ENCODE results near the gene TMEM120B.
"Not testable (repeated sequence)": the region's sequence is repeated elsewhere in the genome, so short reads cannot be mapped to it uniquely, and the experiment has no call there.

TMEM120B gene
- long read RNA-seq, donor 1, partial matches to known transcripts, result 6 of 6 reads
- long read RNA-seq, donor 1, other reads (novel, unspliced or antisense), result 0 of 6 reads
- long read RNA-seq, donor 2, result 0 reads
- long read RNA-seq, donor 3, result 0 reads
- long read RNA-seq, donor 4, partial matches to known transcripts, result 5 of 10 reads
- long read RNA-seq, donor 4, other reads (novel, unspliced or antisense), result 5 of 10 reads
- long read RNA-seq, donor 5, full-length matches to known transcripts, result 2 of 30 reads
- long read RNA-seq, donor 5, partial matches to known transcripts, result 28 of 30 reads
- long read RNA-seq, donor 5, other reads (novel, unspliced or antisense), result 0 of 30 reads
- long read RNA-seq, donor 6, result 0 reads
- long read RNA-seq, donor 7, full-length matches to known transcripts, result 1 of 1 reads
- long read RNA-seq, donor 7, partial matches to known transcripts, result 0 of 1 reads
- long read RNA-seq, donor 7, other reads (novel, unspliced or antisense), result 0 of 1 reads
- long read RNA-seq, donor 8, full-length matches to known transcripts, result 1 of 7 reads
- long read RNA-seq, donor 8, partial matches to known transcripts, result 6 of 7 reads
- long read RNA-seq, donor 8, other reads (novel, unspliced or antisense), result 0 of 7 reads

- DNase-seq, result peak; percentile 85
Observed at GRCh38 chr12:121712461-121713256, at the start of gene TMEM120B. TSS of gene TMEM120B (plus strand) at chr12:121712752. CDS start at chr12:121712896, 144 bp downstream.

GRCh38 chr12:121663610-121663929 is 49.0 kb upstream of the TMEM120B start:
- no peak for DNase-seq

- not testable (repeated sequence) for DNase-seq
Observed at GRCh38 chr12:121666829-121667228, 45.7 kb upstream of the TMEM120B start.

- peak; percentile 39 for DNase-seq
Observed at GRCh38 chr12:121668750-121669520, 43.6 kb upstream of the TMEM120B start.

GRCh38 chr12:121669521-121669900 is 43.0 kb upstream of the TMEM120B start, which contains the start of gene MORN3:
TSS of gene MORN3 (minus strand) at chr12:121669654. CDS start at chr12:121669483, 171 bp downstream.
- DNase-seq, result no peak

GRCh38 chr12:121673013-121673511 is 39.5 kb upstream of the TMEM120B start:
- no peak for DNase-seq

- DNase-seq, result no peak
Observed at GRCh38 chr12:121676190-121676589, 36.4 kb upstream of the TMEM120B start.

- DNase-seq, result no peak
Observed at GRCh38 chr12:121678305-121678704, 34.2 kb upstream of the TMEM120B start.

- no peak for DNase-seq
Observed at GRCh38 chr12:121678716-121679300, 33.7 kb upstream of the TMEM120B start.

- not testable (repeated sequence) for DNase-seq
Observed at GRCh38 chr12:121679661-121680197, 32.8 kb upstream of the TMEM120B start.

GRCh38 chr12:121688966-121689365 is 23.6 kb upstream of the TMEM120B start:
- DNase-seq, result no peak

- DNase-seq, result no peak
Observed at GRCh38 chr12:121689430-121689829, 23.1 kb upstream of the TMEM120B start.

- DNase-seq, result not testable (repeated sequence)
Observed at GRCh38 chr12:121692744-121693143, 19.8 kb upstream of the TMEM120B start.

GRCh38 chr12:121693155-121693687 is 19.3 kb upstream of the TMEM120B start:
- no peak for DNase-seq

- DNase-seq, result peak; percentile 43
Observed at GRCh38 chr12:121697093-121697698, 15.4 kb upstream of the TMEM120B start.

GRCh38 chr12:121697861-121698260 is 14.7 kb upstream of the TMEM120B start:
- DNase-seq, result not testable (repeated sequence)

GRCh38 chr12:121701667-121702277 is 10.8 kb upstream of the TMEM120B start:
- no peak for DNase-seq

- DNase-seq, result no peak
Observed at GRCh38 chr12:121702944-121703343, 9.6 kb upstream of the TMEM120B start.

- no peak for DNase-seq
Observed at GRCh38 chr12:121705514-121705913, 7.0 kb upstream of the TMEM120B start.
